Large intestine (tissue), 1 donor: ENCODE results near the gene CEP70. TPM values are rescaled to one million over a fixed set of nuclear protein-coding genes. Genes with fewer than 3 reads are reported as not detected.

Experiments used
- polyA plus RNA-seq: library from polyadenylated mRNA; unstranded; fragments of 120-200 nt; gene quantifications from one replicate; pipeline ENCODE4 v1.2.1, GENCODE V29; 2013

Gene CEP70
- polyA plus RNA-seq, 1 donor, result 17.8 TPM

Other genes starting within 250 kb of the CEP70 start
- gene MRAS, start 245.7 kb downstream of the CEP70 start, polyA plus RNA-seq, result 6.3 TPM
- gene ESYT3, start 159.6 kb downstream of the CEP70 start, polyA plus RNA-seq, result 1.8 TPM
- gene FAIM, start 14.5 kb upstream of the CEP70 start, polyA plus RNA-seq, result 14.4 TPM
- gene PIK3CB, start 240.7 kb upstream of the CEP70 start, polyA plus RNA-seq, result 51.1 TPM